Kidney epithelial cell (primary cell): Measurements from ENCODE around the gene NPR2. TPM values are rescaled to one million over a fixed set of nuclear protein-coding genes. Genes with fewer than 3 reads are reported as not detected.

Source experiments
- DNase-seq: peaks from one replicate; pipeline ENCODE4 v3.0.0-alpha.2; 2010; ENCODE audit warnings: low read depth
- H3K27me3 ChIP-seq: 2 replicates; pipeline ENCODE4 v1.6.0; 2011; ENCODE audit warnings: low read length; ENCODE audit not compliant: control insufficient read depth, insufficient read depth
- H3K36me3 ChIP-seq: 2 replicates; pipeline ENCODE4 v1.5.1; 2011; ENCODE audit warnings: low read length; ENCODE audit not compliant: control insufficient read depth, insufficient read depth
- H3K4me3 ChIP-seq: 2 replicates; pipeline ENCODE4 v1.5.1; 2011; ENCODE audit warnings: low read depth, mild to moderate bottlenecking, control low read depth, low read length
- CTCF ChIP-seq: IDR thresholded peaks from 2 replicates; pipeline ENCODE4 v1.5.1; 2011; ENCODE audit warnings: mild to moderate bottlenecking, moderate library complexity, low read length, control low read depth, inconsistent platforms; ENCODE audit not compliant: insufficient read depth, poor library complexity, severe bottlenecking
- total RNA-seq: library from RNA; depleted of rRNA; stranded (reverse); fragments of >200 nt; gene quantifications from 2 replicates; pipeline ENCODE4 v1.2.3, GENCODE V29; 2015

Gene NPR2
- total RNA-seq, 1 donor from 2014 or later: 35.9 TPM

DNA sequence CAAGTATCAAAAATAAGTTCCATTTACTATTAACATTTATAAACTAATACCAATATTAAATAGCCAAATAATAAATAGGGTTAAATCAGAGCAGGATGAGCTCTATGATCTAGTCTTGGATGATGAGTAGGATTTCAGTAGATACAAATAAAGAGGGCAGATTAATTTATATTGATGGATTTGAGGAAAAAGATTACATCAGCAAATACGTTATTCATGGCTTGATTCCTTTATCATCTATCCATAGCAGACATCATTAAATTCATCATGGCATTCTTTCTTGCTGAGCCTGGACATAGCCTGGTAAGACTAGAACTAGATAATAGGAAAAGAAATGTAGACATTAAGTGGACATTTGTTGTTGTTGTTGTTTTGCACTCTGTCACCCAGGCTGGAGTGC lies 23.9 kb upstream of the NPR2 start:
- TF ChIP-seq CTCF: no peak
- Histone ChIP-seq H3K36me3 (no peaks in the 10 kb centered on the region), H3K4me3 (no peak overlapping the region), H3K27me3 (no peaks in the 10 kb centered on the region)
- no peak for DNase-seq

DNA sequence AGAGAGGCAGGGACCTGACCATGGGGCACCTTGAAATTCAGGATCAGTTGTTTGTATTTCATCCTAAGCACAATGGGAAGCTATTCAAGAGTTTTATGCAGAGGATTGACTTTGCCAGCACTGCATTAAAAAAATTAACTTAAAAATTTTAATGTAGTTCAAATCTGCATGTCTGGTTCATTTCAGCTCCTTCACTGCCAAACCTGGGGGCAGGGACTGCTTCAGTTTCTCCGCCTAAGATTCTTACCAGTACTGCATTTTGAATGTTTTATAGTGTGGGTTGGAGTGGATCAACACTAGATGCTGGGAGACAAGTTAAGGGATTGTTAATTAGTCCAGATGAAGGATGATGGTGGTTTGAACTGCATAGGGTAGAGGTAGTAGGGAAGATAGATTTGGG lies 21.6 kb upstream of the NPR2 start:
- no peak for DNase-seq
- H3K4me3 ChIP-seq: no peak overlapping the region
- TF ChIP-seq CTCF: no peak
- H3K36me3 ChIP-seq: no peaks in the 10 kb centered on the region
- no peaks in the 10 kb centered on the region for H3K27me3 ChIP-seq

GRCh38 chr9:35771075-35771433 lies 20.3 kb upstream of the NPR2 start:
- DNase-seq: no peak
- no peak for TF ChIP-seq CTCF
- Histone ChIP-seq H3K4me3 (no peak overlapping the region), H3K36me3 (no peaks in the 10 kb centered on the region), H3K27me3 (no peaks in the 10 kb centered on the region)

- no peaks in the 10 kb centered on the region for H3K36me3 ChIP-seq
- no peak for DNase-seq
- TF ChIP-seq CTCF: no peak
- H3K27me3 ChIP-seq: no peaks in the 10 kb centered on the region
- no peak overlapping the region for H3K4me3 ChIP-seq
Observed at GRCh38 chr9:35771534-35771933, 19.9 kb upstream of the NPR2 start.

DNA sequence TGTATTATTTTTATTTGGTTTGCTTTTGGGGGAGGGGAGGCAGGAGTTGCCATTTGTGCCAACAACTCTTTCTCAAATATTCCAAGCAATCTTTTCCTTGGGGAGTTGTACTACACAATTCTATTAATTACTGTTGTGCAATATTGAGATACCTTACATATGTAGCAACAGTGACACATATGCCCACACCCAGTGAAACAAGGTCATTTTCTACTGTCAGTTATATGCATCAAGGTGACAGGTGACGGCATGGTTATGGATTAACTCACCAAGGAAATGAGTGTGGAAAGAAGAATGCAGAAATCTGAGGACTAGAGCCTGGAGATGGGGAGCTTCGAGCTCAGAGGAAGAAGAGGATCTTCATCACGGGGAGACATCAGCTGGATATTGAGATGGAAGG lies 19.4 kb upstream of the NPR2 start:
- Histone ChIP-seq H3K36me3 (no peaks in the 10 kb centered on the region), H3K4me3 (no peak overlapping the region), H3K27me3 (no peaks in the 10 kb centered on the region)
- DNase-seq: no peak
- TF ChIP-seq CTCF: no peak

DNA sequence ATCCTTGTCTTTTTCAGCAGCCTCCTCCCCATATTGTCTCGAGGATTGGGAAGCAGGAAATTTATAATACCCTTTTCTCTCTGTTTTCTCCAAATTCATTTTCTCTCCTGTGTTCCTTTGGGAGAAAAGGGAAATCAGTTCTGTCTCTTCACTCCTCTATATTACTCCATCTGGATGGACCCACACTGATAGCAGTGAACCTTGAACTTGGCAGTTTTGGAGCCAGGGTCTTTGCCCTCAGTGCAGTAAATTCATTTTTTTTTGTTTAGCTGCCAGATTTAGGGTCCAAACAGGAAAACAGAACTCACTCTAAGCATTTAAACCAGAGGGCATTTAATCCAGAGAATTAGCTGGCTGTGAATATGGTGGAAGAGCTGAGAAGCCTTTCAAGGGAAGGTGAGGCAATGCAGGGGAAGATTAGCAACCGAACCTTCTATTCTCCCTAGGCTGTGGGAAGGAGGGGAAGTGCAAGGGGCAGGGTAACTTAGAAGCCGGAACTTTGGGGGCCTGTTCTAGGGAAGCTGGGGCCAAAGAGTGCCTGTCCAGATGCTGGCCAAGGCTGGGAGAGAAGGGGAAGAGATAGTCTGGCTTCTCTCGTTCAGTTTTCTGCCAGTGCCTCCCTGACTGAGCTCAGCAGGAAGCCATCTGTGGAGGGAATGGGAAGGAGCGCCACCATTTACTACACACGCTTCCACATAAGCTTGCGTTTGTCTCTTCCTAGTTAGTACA lies 16.3 kb upstream of the NPR2 start:
- no peaks in the 10 kb centered on the region for H3K36me3 ChIP-seq
- TF ChIP-seq CTCF: no peak
- no peaks in the 10 kb centered on the region for H3K27me3 ChIP-seq
- H3K4me3 ChIP-seq: no peak overlapping the region
- no peak for DNase-seq
